Mucosa of rectum (tissue), 2 donors: ENCODE data around the gene KIF22.
"Not testable (repeated sequence)": the region's sequence is repeated elsewhere in the genome, so short reads cannot be mapped to it uniquely, and the experiment has no call there.

ENCODE experiments used
- H3K27ac ChIP-seq, 2 donors: one replicate each; pipeline ENCODE4 v1.7.0; 2013; ENCODE audit warnings: inconsistent platforms in 2 of 2, low read depth in 2 of 2, low read length in 2 of 2
- H3K27me3 ChIP-seq, 2 donors: one replicate each; pipeline ENCODE4 v1.7.0; 2013; ENCODE audit warnings: low read length in 2 of 2; ENCODE audit not compliant: control insufficient read depth in 2 of 2, insufficient read depth in 2 of 2
- H3K36me3 ChIP-seq, 2 donors: one replicate each; pipeline ENCODE4 v1.7.0; 2013; ENCODE audit warnings: low read length in 2 of 2; ENCODE audit not compliant: control insufficient read depth in 2 of 2, insufficient read depth in 2 of 2
- H3K4me1 ChIP-seq, 2 donors: one replicate each; pipeline ENCODE4 v1.7.0; 2013; ENCODE audit warnings: low read length in 2 of 2, mild to moderate bottlenecking in 1 of 2; ENCODE audit not compliant: control insufficient read depth in 2 of 2, insufficient read depth in 2 of 2
- H3K4me3 ChIP-seq, 2 donors: one replicate each; pipeline ENCODE4 v1.7.0; 2013; ENCODE audit warnings: low read length in 2 of 2
- H3K9ac ChIP-seq, 2 donors: one replicate each; pipeline ENCODE4 v1.7.0; 2013; ENCODE audit warnings: low read length in 2 of 2, low read depth in 1 of 2, mild to moderate bottlenecking in 1 of 2
- H3K9me3 ChIP-seq, 2 donors: one replicate each; pipeline ENCODE4 v1.7.0; 2013; ENCODE audit warnings: low read length in 2 of 2; ENCODE audit not compliant: control insufficient read depth in 2 of 2
- donor health status: healthy.
- donor health status: Normal muscosa, but diverticular disease.

KIF22 gene

GRCh38 chr16:29824589-29825144 lies 34.1 kb downstream of the KIF22 start:
- H3K4me1 ChIP-seq: peaks cover 70 to 72% of the 10 kb centered on the region in 2 donors
- H3K9me3 ChIP-seq: no peaks in the 10 kb centered on the region
- no peaks in the 10 kb centered on the region for H3K27me3 ChIP-seq
- H3K27ac ChIP-seq: peak overlapping the region; percentile 84 to 96
- H3K4me3 ChIP-seq: peak overlapping the region; percentile 25 to 46
- H3K9ac ChIP-seq: peak overlapping the region in 1 of 2 donors; percentile 28
- H3K36me3 ChIP-seq: peaks cover under 1 to 9% of the 10 kb centered on the region in 2 donors

- H3K9ac ChIP-seq: peak overlapping the region; percentile 9 to 63
- H3K36me3 ChIP-seq: peaks cover 7 to 12% of the 10 kb centered on the region in 2 donors
- H3K9me3 ChIP-seq: no peaks in the 10 kb centered on the region
- H3K27ac ChIP-seq: peak overlapping the region; percentile 84 to 96
- H3K4me1 ChIP-seq: peaks cover 73 to 74% of the 10 kb centered on the region in 2 donors
- peak overlapping the region; percentile 25 to 46 for H3K4me3 ChIP-seq
- no peaks in the 10 kb centered on the region for H3K27me3 ChIP-seq
Observed at GRCh38 chr16:29825145-29826044, 34.8 kb downstream of the KIF22 start.

- Histone ChIP-seq H3K9ac (peak overlapping the region in 1 of 2 donors; percentile 9), H3K27ac (peak overlapping the region; percentile 84 to 96), H3K9me3 (no peaks in the 10 kb centered on the region), H3K36me3 (peaks cover 14 to 19% of the 10 kb centered on the region in 2 donors), H3K4me3 (peak overlapping the region in 1 of 2 donors; percentile 46), H3K27me3 (no peaks in the 10 kb centered on the region), H3K4me1 (peaks cover 72 to 74% of the 10 kb centered on the region in 2 donors)
Observed at GRCh38 chr16:29826342-29826695, 35.8 kb downstream of the KIF22 start.

GRCh38 chr16:29830774-29831173 lies 40.2 kb downstream of the KIF22 start:
- H3K4me1 ChIP-seq: peaks cover 32 to 36% of the 10 kb centered on the region in 2 donors
- H3K9me3 ChIP-seq: no peaks in the 10 kb centered on the region
- H3K36me3 ChIP-seq: peaks cover 40 to 49% of the 10 kb centered on the region in 2 donors
- no peaks in the 10 kb centered on the region for H3K27me3 ChIP-seq
- no peak overlapping the region for H3K4me3 ChIP-seq
- peak overlapping the region in 1 of 2 donors; percentile 67 for H3K27ac ChIP-seq
- H3K9ac ChIP-seq: no peak overlapping the region

- H3K9ac ChIP-seq: no peak overlapping the region
- H3K4me3 ChIP-seq: no peak overlapping the region
- H3K9me3 ChIP-seq: no peaks in the 10 kb centered on the region
- peaks cover 26 to 30% of the 10 kb centered on the region in 2 donors for H3K4me1 ChIP-seq
- no peak overlapping the region for H3K27ac ChIP-seq
- peaks cover 42 to 53% of the 10 kb centered on the region in 2 donors for H3K36me3 ChIP-seq
- no peaks in the 10 kb centered on the region for H3K27me3 ChIP-seq
Observed at GRCh38 chr16:29831490-29831889, 40.9 kb downstream of the KIF22 start.

GRCh38 chr16:29833219-29833618 lies 42.7 kb downstream of the KIF22 start:
- H3K27ac ChIP-seq, H3K9me3 ChIP-seq, H3K27me3 ChIP-seq, H3K9ac ChIP-seq, H3K4me3 ChIP-seq: not testable (repeated sequence)
- peaks cover 55 to 63% of the 10 kb centered on the region in 2 donors for H3K36me3 ChIP-seq
- H3K4me1 ChIP-seq: peaks cover 15 to 18% of the 10 kb centered on the region in 2 donors

GRCh38 chr16:29834079-29834478 lies 43.5 kb downstream of the KIF22 start:
- H3K36me3 ChIP-seq: peaks cover 64 to 70% of the 10 kb centered on the region in 2 donors
- no peaks in the 10 kb centered on the region for H3K9me3 ChIP-seq
- peaks cover 10 to 11% of the 10 kb centered on the region in 2 donors for H3K4me1 ChIP-seq
- H3K27ac ChIP-seq: no peak overlapping the region
- H3K9ac ChIP-seq: no peak overlapping the region
- no peak overlapping the region for H3K4me3 ChIP-seq
- no peaks in the 10 kb centered on the region for H3K27me3 ChIP-seq

GRCh38 chr16:29835926-29836325 lies 45.4 kb downstream of the KIF22 start:
- no peak overlapping the region for H3K4me3 ChIP-seq
- H3K27me3 ChIP-seq: no peaks in the 10 kb centered on the region
- peaks cover 65 to 77% of the 10 kb centered on the region in 2 donors for H3K36me3 ChIP-seq
- no peak overlapping the region for H3K27ac ChIP-seq
- H3K9me3 ChIP-seq: no peaks in the 10 kb centered on the region
- H3K9ac ChIP-seq: no peak overlapping the region
- H3K4me1 ChIP-seq: no peaks in the 10 kb centered on the region

GRCh38 chr16:29836623-29837022 lies 46.1 kb downstream of the KIF22 start:
- Histone ChIP-seq H3K9me3 (no peaks in the 10 kb centered on the region), H3K9ac (no peak overlapping the region), H3K27ac (no peak overlapping the region), H3K4me1 (no peaks in the 10 kb centered on the region), H3K4me3 (no peak overlapping the region), H3K27me3 (no peaks in the 10 kb centered on the region), H3K36me3 (peaks cover 67 to 79% of the 10 kb centered on the region in 2 donors)

- Histone ChIP-seq H3K9ac (no peak overlapping the region), H3K4me3 (no peak overlapping the region), H3K4me1 (no peaks in the 10 kb centered on the region), H3K9me3 (no peaks in the 10 kb centered on the region), H3K27ac (no peak overlapping the region), H3K27me3 (no peaks in the 10 kb centered on the region), H3K36me3 (peaks cover 72 to 84% of the 10 kb centered on the region in 2 donors)
Observed at GRCh38 chr16:29837841-29838240, 47.3 kb downstream of the KIF22 start.
